GM19025 (cell line): Measurements from ENCODE around the gene GABRA4.

ENCODE experiments used
- ATAC-seq: cut with Tn5 transposase; IDR thresholded peaks from one replicate; pipeline ENCODE4 v1.9.1; 2021; ENCODE audit warnings: mild to moderate bottlenecking, low read depth, moderate library complexity; ENCODE audit not compliant: unreplicated experiment

The GABRA4 gene

DNA sequence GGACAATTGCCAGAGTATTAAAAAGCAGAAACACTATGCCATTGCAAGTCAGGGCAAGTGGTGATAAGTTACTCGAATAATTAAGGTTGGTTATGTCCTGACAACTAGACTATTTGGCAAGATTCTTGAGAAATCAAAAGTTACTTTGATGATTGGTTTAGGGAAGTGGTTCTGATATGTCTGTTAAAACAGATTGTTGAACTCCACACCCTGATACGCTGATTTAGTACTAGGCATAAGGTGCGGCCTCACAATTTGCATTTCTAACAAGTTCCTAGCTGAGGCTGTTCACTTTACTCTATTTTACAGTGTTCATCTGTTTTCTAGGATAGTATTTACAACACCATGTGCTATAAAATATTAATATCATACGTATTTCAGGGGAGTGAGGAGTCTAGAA, 12.5 kb downstream of the GABRA4 start:
- no peak for ATAC-seq

DNA sequence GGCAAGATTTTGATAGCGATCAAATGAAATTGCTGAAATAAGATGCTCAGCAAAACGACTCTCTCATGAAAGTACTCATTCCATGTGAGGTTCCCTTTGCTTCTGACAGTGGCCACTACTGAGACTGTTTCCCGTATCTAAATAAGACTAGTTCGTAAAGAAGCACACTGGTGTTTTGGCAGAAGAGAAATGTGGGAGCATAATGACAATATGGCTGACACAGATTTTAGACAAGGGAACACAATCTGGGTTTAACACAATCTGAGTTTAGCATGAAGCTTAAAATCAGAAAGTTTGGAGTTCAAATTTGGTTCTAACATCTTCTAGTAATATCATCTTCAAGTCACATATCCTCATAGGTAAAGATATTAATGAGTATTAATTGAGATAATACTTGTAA, 13.7 kb downstream of the GABRA4 start:
- ATAC-seq, result no peak

DNA sequence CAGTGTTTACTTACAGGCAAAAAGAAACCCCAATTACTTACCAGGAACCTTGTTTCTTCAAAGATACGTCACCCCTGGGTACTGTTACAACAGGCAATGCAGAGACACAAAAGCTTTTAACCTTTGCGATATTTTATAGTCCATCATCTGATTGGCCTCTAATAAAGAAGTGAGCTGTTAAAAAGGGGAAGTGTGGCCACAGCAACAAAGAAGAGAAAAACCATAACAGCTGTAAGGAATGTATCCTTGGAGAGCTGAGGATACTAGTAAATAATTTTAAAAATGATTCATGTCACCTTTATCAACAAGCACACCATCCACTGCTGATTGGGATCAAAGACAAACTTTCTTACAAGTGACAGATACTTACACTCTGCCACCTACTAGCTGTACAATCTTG, 14.1 kb downstream of the GABRA4 start:
- ATAC-seq, result no peak

DNA sequence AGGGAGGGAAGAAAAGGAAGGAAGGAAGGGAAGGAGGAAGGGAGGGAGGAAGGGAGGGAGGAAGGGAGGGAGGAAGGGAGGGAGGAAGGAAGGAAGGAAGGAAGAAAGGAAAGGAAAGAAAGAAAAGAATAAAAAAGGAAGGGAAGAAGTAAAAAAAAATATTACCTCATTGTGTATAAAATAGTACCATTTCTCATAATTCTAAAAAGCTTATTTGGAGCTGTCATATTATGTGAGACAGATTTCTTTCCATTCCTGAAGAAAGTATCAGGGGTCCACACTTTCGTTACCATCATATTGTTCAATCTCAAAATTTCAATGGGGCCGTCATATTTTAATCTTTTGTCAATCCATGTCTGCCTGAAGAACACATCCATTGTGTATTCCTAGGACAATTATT, 16.1 kb downstream of the GABRA4 start:
- no peak for ATAC-seq

DNA sequence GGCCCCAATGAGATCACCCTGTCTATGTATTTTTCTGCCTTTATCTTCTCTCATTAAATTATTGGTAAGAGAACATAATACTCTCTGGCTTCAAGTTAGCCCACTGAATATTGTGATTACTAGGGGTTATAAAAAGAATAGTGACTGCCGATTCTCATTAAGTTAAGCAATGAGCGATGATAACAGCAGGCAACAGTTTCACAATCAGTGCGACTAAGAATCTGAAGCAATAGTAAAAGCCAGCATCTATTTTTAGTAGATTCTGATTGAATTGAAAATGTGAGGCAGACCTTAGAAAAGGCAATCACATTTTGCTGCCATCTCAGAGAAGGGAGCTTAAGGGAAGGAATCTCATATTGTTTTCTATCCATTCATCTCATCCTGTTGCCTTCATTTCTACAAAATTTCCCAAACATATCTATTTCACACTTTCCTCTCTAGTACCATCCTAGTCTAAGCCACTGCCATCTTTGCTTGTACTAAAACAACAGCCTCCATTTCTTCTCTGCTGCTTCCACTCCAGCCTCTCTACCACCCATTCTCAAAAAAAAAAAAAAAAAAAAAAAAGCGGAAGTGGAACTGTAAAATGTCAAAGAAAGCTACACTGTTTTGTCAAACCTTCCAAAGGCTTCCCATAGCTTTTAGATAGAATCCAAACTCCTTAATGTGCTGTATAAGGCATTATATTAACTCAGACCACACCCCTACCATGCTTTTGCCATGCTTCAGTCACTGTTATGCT, 17.4 kb downstream of the GABRA4 start:
- no peak for ATAC-seq

DNA sequence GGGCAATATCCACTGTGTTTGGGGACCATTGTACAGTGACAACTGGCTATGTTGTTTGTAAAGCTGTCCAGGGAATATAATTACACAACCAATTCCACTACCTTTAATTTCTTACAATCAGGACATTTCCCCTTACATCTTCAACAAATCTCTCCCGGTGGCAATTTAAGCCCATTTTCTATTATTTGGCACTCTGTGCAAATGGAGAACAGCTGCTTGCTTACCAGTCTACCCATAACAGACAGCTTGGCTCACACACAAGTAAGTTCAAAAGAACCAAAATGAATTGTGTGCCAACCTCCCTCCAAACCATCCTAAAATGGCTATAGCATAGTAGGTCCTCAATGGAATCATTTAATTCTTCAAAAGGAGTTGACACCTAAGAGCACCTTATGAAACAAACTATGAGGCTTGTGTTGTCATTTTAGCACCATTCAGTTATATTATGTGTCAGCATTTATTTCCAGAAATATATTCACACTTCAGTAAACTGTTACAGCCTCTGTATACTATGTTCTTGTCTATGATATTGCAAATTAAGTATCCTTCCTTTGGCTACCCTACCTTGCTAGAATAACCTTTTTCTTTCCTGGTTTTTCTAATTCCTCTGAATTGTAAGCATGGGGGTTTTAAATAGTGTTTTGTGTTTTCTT, 18.4 kb downstream of the GABRA4 start:
- no peak for ATAC-seq

DNA sequence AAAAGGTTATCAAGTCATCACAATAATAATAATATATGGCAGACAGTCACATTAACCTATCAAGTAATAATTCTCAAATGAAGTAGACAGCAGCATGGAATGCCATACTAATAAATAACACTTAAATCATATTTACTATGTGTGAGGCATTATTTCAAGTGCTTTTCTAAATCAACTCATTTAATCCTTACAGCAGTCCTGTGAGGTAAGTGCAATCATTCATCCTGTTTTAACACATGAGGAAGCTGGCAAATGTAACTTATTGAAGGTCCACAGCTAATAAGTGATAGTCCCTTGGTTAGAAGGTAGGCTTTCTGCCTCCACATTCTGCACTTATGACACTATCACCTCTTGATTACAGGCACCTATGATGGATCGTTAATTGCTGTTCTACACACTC, 24.5 kb downstream of the GABRA4 start:
- no peak for ATAC-seq

DNA sequence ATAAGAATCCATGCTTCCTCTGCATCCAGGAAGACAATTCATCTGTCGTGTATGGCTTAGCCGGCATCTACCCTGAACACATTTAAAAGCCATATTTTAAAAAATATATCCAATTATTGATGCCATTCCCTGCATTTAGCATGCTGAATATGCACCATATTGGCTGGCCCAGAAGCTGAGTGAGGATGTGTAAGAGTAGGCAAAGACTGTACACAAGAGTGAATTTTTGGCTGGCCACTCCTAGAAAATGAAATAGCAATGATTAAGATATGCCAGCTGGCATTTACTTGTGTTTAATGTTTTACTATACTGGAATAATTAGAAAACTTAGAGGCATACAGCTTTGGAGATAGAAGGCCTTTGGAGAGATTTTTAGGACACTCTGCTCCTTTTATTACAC, 25.8 kb downstream of the GABRA4 start:
- no peak for ATAC-seq

DNA sequence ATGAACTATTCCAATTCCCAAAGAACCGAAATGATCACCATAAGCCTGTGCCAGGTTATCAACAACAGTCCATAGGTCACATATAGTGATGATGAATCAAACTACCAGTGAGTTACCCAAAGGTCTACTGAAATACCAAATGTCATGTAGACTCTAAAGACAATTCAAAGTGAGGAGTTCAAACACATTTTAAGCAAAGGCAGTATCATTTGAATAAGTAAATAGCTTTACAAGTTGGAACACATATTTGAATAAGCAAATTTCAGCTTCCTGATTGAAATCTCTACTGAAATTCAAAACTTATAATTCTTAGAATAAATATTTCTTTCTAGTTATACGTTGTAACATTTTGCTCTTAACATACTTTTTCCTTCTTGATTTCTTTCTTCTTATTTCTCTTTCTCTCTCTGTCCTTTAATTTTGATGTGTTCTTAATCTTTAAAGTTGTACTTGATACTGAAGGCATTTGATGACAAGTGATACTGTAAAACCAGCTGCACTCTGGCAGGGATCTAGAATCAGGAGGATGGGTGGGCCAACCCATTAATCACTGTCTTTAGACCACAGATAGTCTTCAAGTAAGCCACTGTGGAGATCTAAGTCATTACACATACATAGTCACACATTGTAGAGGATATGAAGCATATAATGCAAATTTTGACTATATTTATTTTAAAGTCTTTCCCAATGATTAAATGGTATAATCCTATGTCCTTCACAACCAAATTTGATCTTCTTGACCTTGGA, 34.5 kb downstream of the GABRA4 start:
- no peak for ATAC-seq

DNA sequence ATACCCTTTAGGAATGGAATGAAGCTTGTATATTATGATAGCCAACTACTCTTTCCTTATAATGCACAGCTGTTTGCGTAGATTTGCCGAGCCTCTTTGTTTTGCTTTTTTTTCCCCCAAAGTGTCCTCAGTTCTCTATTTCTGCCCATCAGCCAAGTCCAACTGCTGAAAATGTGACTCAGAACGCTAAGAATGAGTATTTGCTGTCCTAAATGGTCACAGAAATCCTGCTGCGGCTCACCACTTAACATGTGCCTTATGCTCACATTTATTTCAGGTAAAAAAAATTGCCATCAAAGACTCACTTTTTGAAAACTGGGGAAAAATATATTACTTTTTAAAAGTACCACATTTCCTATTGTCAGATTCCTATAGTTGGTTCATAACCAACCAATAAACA, 36.9 kb downstream of the GABRA4 start:
- no peak for ATAC-seq

DNA sequence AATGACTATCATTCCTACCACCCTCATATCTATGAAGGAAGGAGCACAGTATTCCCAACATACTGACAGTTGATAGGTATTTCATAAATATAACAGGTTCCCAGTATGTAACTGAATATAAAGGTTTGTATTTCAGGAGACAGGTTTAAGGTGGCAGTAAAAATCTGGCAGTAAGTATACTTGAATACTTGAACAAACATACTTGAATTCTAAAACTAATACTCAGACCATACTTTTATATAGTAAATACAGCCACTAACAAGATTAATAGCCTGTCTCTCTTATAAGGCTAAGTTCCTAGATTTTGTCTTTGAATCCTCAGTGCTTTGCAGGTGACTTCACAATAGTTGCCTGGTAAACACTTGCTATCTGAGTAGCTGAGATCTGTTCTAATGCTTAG, 37.8 kb downstream of the GABRA4 start:
- no peak for ATAC-seq

DNA sequence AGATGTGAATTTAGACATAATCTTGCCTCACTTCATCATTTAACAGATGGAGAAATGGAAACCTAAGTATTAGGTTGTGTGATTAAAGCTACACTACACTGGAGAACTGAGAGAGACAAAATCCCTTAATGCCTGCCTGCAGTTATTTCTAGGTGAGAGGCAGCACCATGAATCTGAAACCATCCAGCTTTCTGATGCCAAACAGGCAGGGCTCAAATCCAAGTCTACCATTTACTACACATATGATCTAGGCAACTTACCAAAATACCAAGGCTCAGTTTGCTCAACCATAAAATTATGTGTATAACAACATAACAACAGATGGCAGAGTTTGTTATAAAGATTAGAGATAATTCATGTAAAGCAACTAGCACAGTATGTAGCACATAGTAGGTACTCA, 38.7 kb downstream of the GABRA4 start:
- ATAC-seq, result no peak

DNA sequence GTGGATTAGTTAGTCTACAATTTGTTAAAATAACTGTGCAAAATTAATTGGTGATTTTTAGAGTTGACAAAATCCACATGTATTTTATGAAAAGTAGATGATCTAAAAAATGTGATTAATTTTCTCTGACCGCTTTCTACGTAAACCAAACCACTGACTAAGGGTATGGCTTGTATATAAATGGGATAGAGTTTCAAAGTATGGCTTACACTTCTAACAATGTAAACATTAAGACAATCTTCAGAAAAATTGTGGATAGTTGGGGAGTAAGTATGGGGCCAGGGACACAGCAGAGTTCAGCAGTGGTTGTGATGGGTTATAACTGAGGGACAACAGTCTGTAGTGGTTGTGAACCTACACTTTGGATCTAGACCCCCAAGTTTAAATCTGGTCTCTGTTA, 39.8 kb downstream of the GABRA4 start:
- no peak for ATAC-seq

DNA sequence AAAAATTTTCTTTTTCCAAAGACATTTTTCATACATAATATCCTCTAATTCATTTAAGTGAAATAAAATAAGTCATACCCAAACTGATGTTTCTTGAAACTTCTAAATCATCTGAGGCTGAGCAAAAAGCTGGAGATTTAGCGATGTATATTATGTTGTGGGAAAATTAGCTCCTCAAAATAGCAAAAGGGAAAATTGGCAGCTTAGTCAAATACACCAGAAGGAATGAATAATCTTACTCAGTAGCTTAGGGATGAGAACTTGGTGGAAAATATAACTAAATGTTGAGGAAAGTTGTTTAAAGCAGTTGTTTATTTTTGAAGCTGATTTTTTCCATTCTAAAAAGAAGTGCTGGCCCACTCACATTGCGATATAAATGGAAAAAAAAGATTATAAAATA, 40.9 kb downstream of the GABRA4 start:
- ATAC-seq, result no peak

DNA sequence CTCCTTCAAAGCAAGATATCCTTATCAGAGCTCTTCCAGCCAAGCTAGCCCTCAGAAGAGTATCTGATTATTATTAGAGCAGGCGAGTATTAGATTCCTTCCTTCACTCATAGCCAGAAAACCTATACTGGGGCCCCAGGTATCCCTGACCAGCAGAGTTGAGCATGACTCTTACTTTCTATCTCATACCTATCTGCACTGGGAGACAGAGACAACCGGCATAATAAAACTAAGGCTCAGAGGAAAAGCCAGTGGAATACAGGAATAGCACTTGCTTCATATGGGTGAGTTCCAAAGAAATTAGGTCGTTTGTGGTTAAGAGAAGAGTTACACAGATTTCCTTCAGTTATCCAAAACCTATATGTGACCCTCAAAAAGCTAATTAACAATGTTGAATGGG, 42.6 kb downstream of the GABRA4 start:
- no peak for ATAC-seq

DNA sequence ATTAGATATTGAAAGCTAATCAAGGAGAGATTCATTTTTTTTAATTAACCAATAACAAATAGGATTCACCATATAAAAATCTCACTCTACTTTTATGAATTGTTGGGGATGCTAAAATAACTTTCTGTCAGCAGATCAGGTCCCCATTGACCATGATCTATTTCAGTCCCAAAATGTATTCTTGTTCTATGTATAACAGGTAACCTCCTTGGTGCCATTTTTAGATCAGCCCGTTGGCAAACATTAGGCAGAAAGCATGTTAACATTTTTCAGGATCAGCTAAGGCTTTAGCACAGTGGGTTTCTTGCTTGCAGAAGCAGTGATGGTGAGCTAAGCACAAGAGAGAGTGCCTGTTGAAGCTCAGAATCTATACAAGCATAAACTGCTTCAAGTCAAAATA, 43.6 kb downstream of the GABRA4 start:
- ATAC-seq, result no peak

DNA sequence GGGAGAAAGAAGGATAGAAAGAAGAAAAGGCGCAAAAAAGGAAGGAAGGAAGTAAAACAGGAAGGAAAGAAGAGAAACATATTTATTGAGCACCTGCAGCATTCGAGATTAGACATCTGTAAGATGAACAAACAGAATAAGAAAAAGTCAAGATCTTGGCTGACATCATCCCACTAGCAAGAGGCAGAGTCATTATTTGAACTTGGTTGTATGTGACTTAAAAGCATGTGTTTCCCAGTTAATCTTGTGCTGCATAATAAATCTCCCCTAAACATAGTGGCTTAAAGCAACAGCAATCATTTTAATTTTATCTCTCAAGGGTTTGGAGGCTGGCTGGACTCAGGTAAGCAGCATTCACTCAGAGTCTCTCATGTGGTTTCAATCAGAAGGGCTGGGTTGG, 45.8 kb downstream of the GABRA4 start:
- ATAC-seq, result no peak

DNA sequence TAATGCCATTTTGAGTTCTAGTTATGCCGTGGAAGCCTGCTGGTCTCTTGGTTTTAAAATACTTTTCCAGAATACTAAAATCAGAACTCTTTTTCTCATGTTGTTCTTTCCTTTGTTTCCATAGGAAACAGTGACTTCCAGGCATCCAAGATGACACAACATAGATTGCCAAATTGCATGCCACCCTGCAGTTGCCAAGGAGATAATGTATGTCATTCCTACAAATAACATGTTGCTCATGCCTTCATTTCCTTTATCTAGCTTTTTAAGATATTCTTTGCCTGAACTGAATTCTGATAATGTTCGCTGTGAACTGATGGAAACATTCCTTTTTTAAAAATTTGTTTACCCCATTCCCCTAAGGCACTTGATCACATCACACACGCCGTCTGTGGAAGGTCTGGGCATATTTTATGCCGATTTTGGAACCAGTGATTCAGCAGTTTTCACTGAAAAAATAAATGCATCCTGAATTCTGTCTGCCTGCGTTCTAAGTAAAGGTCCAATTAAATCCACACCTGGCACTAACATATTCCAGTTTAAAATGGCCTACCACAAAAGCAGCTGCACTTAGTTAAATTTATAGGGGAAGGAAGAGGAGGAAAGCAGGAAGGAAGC, 46.4 kb downstream of the GABRA4 start:
- no peak for ATAC-seq

DNA sequence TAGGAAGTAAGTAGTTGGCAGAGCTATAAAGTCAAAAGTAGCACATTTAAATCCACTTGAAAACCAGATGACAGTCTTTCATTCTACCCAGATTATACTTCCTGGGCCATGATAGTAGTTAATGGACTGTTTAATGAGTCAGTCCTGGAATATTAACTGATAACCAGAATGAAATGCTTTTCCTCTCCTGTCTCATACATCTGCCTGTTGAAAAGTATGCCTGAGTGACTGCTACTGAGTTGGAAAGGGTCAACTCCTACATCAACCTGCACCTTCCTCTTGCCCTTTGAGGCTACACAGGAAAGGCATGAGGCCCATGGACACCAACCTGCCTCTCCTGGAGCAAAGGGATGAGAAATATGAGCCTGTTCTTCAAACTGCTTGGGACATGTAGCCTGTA, 48.3 kb downstream of the GABRA4 start:
- no peak for ATAC-seq

DNA sequence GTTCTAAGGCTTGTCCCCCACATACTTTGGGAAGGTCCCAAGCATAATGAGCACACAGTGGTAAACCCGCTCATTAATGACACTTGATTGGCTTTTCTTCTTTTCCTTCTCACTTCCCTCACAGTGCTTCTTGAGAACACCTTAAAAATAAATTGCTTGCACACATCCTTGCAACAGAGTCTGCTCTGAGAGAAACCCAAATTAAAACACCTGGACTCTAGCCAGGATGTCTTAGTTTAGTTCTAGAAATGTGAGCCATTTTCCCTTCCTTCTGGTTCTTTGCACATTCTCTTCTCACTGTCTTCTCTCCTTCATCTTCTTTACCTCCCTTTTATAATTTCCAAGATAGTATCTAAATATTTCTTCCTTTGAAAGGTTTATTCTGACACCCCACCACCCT, 49.0 kb downstream of the GABRA4 start:
- no peak for ATAC-seq

DNA sequence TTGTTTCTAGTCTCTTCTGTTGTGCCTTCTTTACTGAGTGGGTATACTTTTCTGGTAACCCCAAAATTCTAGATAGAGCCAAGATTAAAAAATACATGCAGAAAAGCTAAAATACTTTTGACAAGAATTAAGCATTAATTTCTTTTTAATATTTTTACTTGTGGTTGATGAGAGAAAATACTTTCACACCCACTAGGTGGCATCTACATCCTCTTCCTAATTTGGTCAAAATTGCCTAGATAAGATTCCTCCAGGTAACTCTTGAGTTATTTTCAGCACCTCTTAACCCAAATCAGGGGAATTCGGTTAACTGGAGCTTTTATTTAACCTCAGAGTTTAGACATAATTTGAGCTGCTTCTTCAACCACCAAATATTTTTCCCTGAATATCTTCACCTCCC, 55.9 kb downstream of the GABRA4 start:
- ATAC-seq, result no peak
